Stimulated activated naive B cell treated with anti-CD40 and anti-IgM and Interleukin-4, amounts not matched to agents 10 μg/mL and 1 μg/mL and 100 μg/mL, for 72 hours (primary cell): ENCODE data around the gene ADCY4.
A peak's percentile ranks its signal among the peaks of the same experiment; 100 is the strongest.
"Not testable (repeated sequence)": the region's sequence is repeated elsewhere in the genome, so short reads cannot be mapped to it uniquely, and the experiment has no call there.

ENCODE experiments used
- ATAC-seq, 2 donors: fragments of 150-1000 bp; cut with Tn5 transposase; replicated peaks; 2 replicates each; pipeline ENCODE4 v1.10.0; 2021; ENCODE audit warnings: moderate library complexity in 1 of 2
- DNase-seq: peaks from one replicate; pipeline ENCODE4 v3.0.0; 2021
- H3K27ac Mint-ChIP-seq: one replicate; pipeline ENCODE4 v1.8.0; 2022; ENCODE audit warnings: mild to moderate bottlenecking, mixed read lengths
- H3K27me3 Mint-ChIP-seq, 2 donors: one replicate each; pipeline ENCODE4 v1.8.0; 2022; ENCODE audit warnings: mixed read lengths in 2 of 2
- H3K36me3 Mint-ChIP-seq, 2 donors: one replicate each; pipeline ENCODE4 v1.8.0; 2022; ENCODE audit warnings: mixed read lengths in 2 of 2, mild to moderate bottlenecking in 1 of 2
- H3K4me1 Mint-ChIP-seq, 2 donors: one replicate each; pipeline ENCODE4 v1.8.0; 2022; ENCODE audit warnings: mixed read lengths in 2 of 2, mild to moderate bottlenecking in 1 of 2
- H3K4me3 Mint-ChIP-seq, 2 donors: one replicate each; pipeline ENCODE4 v1.8.0; 2022; ENCODE audit warnings: mild to moderate bottlenecking in 2 of 2, mixed read lengths in 2 of 2, moderate library complexity in 1 of 2
- H3K9me3 Mint-ChIP-seq, 2 donors: one replicate each; pipeline ENCODE4 v1.8.0; 2022; ENCODE audit warnings: mixed read lengths in 2 of 2, mild to moderate bottlenecking in 1 of 2

The ADCY4 gene

GRCh38 chr14:24360281-24360680 lies 25.4 kb upstream of the ADCY4 start:
- H3K4me1 Mint-ChIP-seq: peaks cover 0 to 5% of the 10 kb centered on the region in 2 donors
- no peaks in the 10 kb centered on the region for H3K9me3 Mint-ChIP-seq
- H3K27me3 Mint-ChIP-seq: peaks cover 0 to 26% of the 10 kb centered on the region in 2 donors
- no peak for ATAC-seq
- H3K36me3 Mint-ChIP-seq: no peaks in the 10 kb centered on the region
- no peak overlapping the region for H3K4me3 Mint-ChIP-seq
- DNase-seq: no peak
- H3K27ac Mint-ChIP-seq: no peak overlapping the region

- H3K36me3 Mint-ChIP-seq: no peaks in the 10 kb centered on the region
- ATAC-seq (no peak), DNase-seq (no peak)
- H3K4me3 Mint-ChIP-seq: no peak overlapping the region
- H3K27ac Mint-ChIP-seq: no peak overlapping the region
- peaks cover 14 to 48% of the 10 kb centered on the region in 2 donors for H3K27me3 Mint-ChIP-seq
- H3K4me1 Mint-ChIP-seq: no peaks in the 10 kb centered on the region
- no peaks in the 10 kb centered on the region for H3K9me3 Mint-ChIP-seq
These were observed 21.3 kb upstream of the ADCY4 start for GRCh38 chr14:24356208-24356607.

GRCh38 chr14:24355009-24355408 lies 20.1 kb upstream of the ADCY4 start:
- peaks cover 23 to 58% of the 10 kb centered on the region in 2 donors for H3K27me3 Mint-ChIP-seq
- ATAC-seq (no peak), DNase-seq (no peak)
- no peaks in the 10 kb centered on the region for H3K36me3 Mint-ChIP-seq
- H3K4me1 Mint-ChIP-seq: no peaks in the 10 kb centered on the region
- H3K27ac Mint-ChIP-seq: no peak overlapping the region
- H3K9me3 Mint-ChIP-seq: no peaks in the 10 kb centered on the region
- H3K4me3 Mint-ChIP-seq: no peak overlapping the region

- not testable (repeated sequence) for H3K9me3 Mint-ChIP-seq, H3K27ac Mint-ChIP-seq, H3K4me1 Mint-ChIP-seq, DNase-seq, ATAC-seq, H3K4me3 Mint-ChIP-seq, H3K36me3 Mint-ChIP-seq
- peaks cover 28 to 63% of the 10 kb centered on the region in 2 donors for H3K27me3 Mint-ChIP-seq
These were observed 19.6 kb upstream of the ADCY4 start for GRCh38 chr14:24354482-24354825.

- peaks cover 31 to 67% of the 10 kb centered on the region in 2 donors for H3K27me3 Mint-ChIP-seq
- H3K4me1 Mint-ChIP-seq: no peaks in the 10 kb centered on the region
- H3K27ac Mint-ChIP-seq: no peak overlapping the region
- no peaks in the 10 kb centered on the region for H3K36me3 Mint-ChIP-seq
- no peak overlapping the region for H3K4me3 Mint-ChIP-seq
- H3K9me3 Mint-ChIP-seq: no peaks in the 10 kb centered on the region
- DNase-seq: no peak
- ATAC-seq: peak; percentile 34 to 52
These were observed 18.9 kb upstream of the ADCY4 start for GRCh38 chr14:24353559-24354481.

GRCh38 chr14:24351517-24351916 lies 16.6 kb upstream of the ADCY4 start:
- DNase-seq (no peak), ATAC-seq (no peak)
- peaks cover 33 to 58% of the 10 kb centered on the region in 2 donors for H3K27me3 Mint-ChIP-seq
- H3K9me3 Mint-ChIP-seq: no peaks in the 10 kb centered on the region
- H3K4me1 Mint-ChIP-seq: no peaks in the 10 kb centered on the region
- no peak overlapping the region for H3K4me3 Mint-ChIP-seq
- no peaks in the 10 kb centered on the region for H3K36me3 Mint-ChIP-seq
- H3K27ac Mint-ChIP-seq: no peak overlapping the region

DNA sequence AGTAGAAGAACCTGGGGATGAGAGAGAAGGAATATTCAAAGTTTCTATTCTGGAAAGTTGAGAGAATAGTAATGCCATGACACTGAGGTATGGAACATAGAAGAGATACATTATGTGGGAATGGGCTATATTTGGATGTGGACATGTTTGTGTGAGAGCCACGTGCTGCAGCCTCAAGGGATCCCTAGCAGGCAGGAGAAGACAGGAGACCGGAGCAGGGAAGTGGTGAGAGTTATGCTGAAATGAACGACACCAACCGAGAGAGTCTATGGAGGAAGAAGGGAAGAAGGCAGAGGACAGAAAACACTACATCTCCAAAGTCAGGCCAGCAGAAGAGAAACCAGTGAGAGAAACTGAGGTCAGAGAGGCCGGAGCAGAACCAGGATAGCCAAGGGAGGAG lies 14.9 kb upstream of the ADCY4 start:
- ATAC-seq (no peak), DNase-seq (no peak)
- H3K4me1 Mint-ChIP-seq: no peaks in the 10 kb centered on the region
- H3K27ac Mint-ChIP-seq: no peak overlapping the region
- peaks cover 43 to 74% of the 10 kb centered on the region in 2 donors for H3K27me3 Mint-ChIP-seq
- H3K36me3 Mint-ChIP-seq: no peaks in the 10 kb centered on the region
- H3K4me3 Mint-ChIP-seq: no peak overlapping the region
- H3K9me3 Mint-ChIP-seq: no peaks in the 10 kb centered on the region

GRCh38 chr14:24348186-24348585 lies 13.3 kb upstream of the ADCY4 start:
- H3K36me3 Mint-ChIP-seq: no peaks in the 10 kb centered on the region
- no peak overlapping the region for H3K27ac Mint-ChIP-seq
- H3K9me3 Mint-ChIP-seq: no peaks in the 10 kb centered on the region
- no peak for DNase-seq
- peaks cover 36 to 69% of the 10 kb centered on the region in 2 donors for H3K27me3 Mint-ChIP-seq
- no peak overlapping the region for H3K4me3 Mint-ChIP-seq
- no peaks in the 10 kb centered on the region for H3K4me1 Mint-ChIP-seq
- ATAC-seq: no peak

- Mint-ChIP-seq H3K36me3 (no peaks in the 10 kb centered on the region), H3K27me3 (peaks cover 35 to 60% of the 10 kb centered on the region in 2 donors), H3K9me3 (no peaks in the 10 kb centered on the region), H3K4me1 (no peaks in the 10 kb centered on the region), H3K27ac (no peak overlapping the region), H3K4me3 (no peak overlapping the region)
- DNase-seq (no peak), ATAC-seq (no peak)
These were observed 12.3 kb upstream of the ADCY4 start for GRCh38 chr14:24347134-24347533.

- Mint-ChIP-seq H3K27ac (no peak overlapping the region), H3K27me3 (peaks cover 23 to 32% of the 10 kb centered on the region in 2 donors), H3K9me3 (no peaks in the 10 kb centered on the region), H3K36me3 (no peaks in the 10 kb centered on the region), H3K4me1 (peaks cover 6 to 12% of the 10 kb centered on the region in 2 donors), H3K4me3 (no peak overlapping the region)
- ATAC-seq (no peak), DNase-seq (no peak)
These were observed 9.2 kb upstream of the ADCY4 start for GRCh38 chr14:24343795-24344660.

- Mint-ChIP-seq H3K4me3 (no peak overlapping the region), H3K27me3 (peaks cover 23 to 32% of the 10 kb centered on the region in 2 donors), H3K9me3 (no peaks in the 10 kb centered on the region), H3K36me3 (peaks cover 3 to 5% of the 10 kb centered on the region in 2 donors), H3K27ac (no peak overlapping the region), H3K4me1 (peaks cover 15 to 23% of the 10 kb centered on the region in 2 donors)
- ATAC-seq (no peak), DNase-seq (no peak)
These were observed 8.0 kb upstream of the ADCY4 start for GRCh38 chr14:24342889-24343288.

GRCh38 chr14:24340606-24341005 lies 5.7 kb upstream of the ADCY4 start:
- Mint-ChIP-seq H3K4me1 (peaks cover 16 to 27% of the 10 kb centered on the region in 2 donors), H3K4me3 (no peak overlapping the region), H3K27me3 (peaks cover 16 to 20% of the 10 kb centered on the region in 2 donors), H3K9me3 (no peaks in the 10 kb centered on the region), H3K27ac (no peak overlapping the region), H3K36me3 (peaks cover 16 to 18% of the 10 kb centered on the region in 2 donors)
- DNase-seq (no peak), ATAC-seq (no peak)

GRCh38 chr14:24339284-24340151 lies 4.6 kb upstream of the ADCY4 start, which contains the start of gene RIPK3:
Gene RIPK3, minus strand, starts transcription at chr14:24339991. Its CDS starts 165 bp downstream, at chr14:24339826.
- peaks cover 16 to 25% of the 10 kb centered on the region in 2 donors for H3K36me3 Mint-ChIP-seq
- H3K4me3 Mint-ChIP-seq: peak within 1 kb of the TSS; percentile 91
- peaks cover 17 to 18% of the 10 kb centered on the region in 2 donors for H3K27me3 Mint-ChIP-seq
- peaks cover 25 to 37% of the 10 kb centered on the region in 2 donors for H3K4me1 Mint-ChIP-seq
- peak within 1 kb of the TSS; percentile 90 for H3K27ac Mint-ChIP-seq
- peak; percentile 60 for DNase-seq
- peak; percentile 95 to 96 for ATAC-seq
- no peaks in the 10 kb centered on the region for H3K9me3 Mint-ChIP-seq

DNA sequence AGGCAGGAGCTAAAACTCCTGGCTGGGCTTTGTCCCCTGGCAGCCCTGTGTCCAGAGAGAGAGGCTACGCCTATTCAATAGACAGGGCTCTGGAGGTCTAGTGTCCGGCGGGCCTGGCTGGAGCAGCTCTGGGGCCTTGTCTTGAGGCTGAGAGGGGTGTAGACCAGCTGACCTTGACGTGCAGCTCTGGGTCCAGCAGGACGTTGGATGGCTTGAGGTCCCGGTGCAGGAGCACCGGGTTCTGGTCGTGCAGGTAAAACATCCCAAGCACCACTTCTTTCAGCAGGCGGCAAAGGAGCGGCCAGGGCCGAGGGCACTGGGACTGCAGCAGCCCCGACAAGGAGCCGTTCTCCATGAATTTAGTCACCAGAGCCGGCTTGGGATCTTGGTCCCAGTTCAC lies 4.0 kb upstream of the ADCY4 start:
- Mint-ChIP-seq H3K36me3 (peaks cover 16 to 25% of the 10 kb centered on the region in 2 donors), H3K4me3 (peak overlapping the region; percentile 91), H3K4me1 (peaks cover 28 to 43% of the 10 kb centered on the region in 2 donors), H3K9me3 (no peaks in the 10 kb centered on the region), H3K27ac (peak overlapping the region; percentile 17), H3K27me3 (peaks cover 18 to 20% of the 10 kb centered on the region in 2 donors)
- DNase-seq (no peak), ATAC-seq (no peak)
